Transverse colon (tissue), 3 donors: ENCODE results near the gene NLRC5.

Experiments used
- EP300 ChIP-seq: sonication (generic); formaldehyde crosslinking; IDR thresholded peaks from one replicate; pipeline ENCODE4 v1.6.1; 2017; ENCODE audit warnings: antibody characterized with exemption, low read depth
- POLR2A ChIP-seq: fragments of 450-650 bp; IDR thresholded peaks from one replicate; pipeline ENCODE4 v1.6.1; 2016; ENCODE audit warnings: antibody characterized with exemption, mild to moderate bottlenecking, moderate library complexity
- TF ChIP-seq, protein P1 (sequence below), 5 experiments: fragments of 200-600 bp in 3 of 5; fragments of 450-650 bp in 2 of 5; sonication (generic) in 3 of 5; IDR thresholded peaks; 1 replicate in 2 of 5; 2 replicates in 3 of 5; pipeline ENCODE4 v1.5.1; 2016 to 2017; ENCODE audit warnings: antibody characterized with exemption in 5 of 5, inconsistent platforms in 3 of 5, mild to moderate bottlenecking in 2 of 5, moderate library complexity in 1 of 5

DNA sequence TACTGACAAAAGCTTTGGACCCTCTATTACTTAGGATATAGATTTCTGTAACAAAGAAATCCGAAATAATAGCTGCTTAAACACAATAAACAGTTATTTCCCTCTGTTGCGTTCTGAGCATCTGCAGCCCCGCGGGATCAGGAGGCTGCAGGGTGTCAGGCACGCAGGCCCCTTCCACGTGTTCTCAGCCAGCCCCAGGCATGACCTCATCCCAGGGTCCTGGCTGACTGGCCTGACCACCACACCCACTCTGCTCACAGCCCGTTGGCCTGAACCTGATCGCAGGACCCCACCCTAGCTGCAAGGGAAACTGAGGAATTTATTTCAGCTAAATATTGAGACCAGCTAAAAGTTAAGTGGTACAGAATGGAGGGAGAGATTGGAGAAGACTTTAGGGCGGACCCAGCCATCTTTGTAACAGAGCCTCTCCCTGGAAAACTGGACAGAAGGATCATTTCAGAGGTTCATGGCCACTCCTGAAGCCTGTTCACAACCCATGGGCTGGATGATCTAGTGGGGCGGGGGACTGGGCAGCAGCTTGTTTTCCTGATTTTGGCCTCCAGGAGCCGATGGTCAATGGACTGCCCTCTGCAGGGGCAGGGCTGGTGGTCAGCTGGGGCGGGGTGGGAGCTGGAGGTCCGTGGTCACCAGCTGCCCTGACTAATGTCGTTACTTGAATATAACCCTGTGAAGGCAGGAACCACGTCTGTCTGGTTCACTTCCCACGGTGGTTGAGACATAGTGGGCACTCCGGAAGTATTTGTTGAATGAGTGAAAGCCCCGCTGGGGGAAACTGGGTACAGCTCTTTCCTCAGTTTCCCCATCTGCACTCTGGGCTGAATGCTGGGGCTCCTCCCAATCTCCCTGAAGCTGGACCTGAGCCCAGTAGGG lies 16.7 kb upstream of the NLRC5 start:
- TF ChIP-seq POLR2A (no peak), EP300 (no peak)
- TF ChIP-seq, protein P1, sequence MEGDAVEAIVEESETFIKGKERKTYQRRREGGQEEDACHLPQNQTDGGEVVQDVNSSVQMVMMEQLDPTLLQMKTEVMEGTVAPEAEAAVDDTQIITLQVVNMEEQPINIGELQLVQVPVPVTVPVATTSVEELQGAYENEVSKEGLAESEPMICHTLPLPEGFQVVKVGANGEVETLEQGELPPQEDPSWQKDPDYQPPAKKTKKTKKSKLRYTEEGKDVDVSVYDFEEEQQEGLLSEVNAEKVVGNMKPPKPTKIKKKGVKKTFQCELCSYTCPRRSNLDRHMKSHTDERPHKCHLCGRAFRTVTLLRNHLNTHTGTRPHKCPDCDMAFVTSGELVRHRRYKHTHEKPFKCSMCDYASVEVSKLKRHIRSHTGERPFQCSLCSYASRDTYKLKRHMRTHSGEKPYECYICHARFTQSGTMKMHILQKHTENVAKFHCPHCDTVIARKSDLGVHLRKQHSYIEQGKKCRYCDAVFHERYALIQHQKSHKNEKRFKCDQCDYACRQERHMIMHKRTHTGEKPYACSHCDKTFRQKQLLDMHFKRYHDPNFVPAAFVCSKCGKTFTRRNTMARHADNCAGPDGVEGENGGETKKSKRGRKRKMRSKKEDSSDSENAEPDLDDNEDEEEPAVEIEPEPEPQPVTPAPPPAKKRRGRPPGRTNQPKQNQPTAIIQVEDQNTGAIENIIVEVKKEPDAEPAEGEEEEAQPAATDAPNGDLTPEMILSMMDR (IDR thresholded peaks at IDR 0.05) = no peak
